ENCODE results near the gene SHROOM3. TPM values are rescaled to one million over a fixed set of nuclear protein-coding genes. Genes with fewer than 3 reads are reported as not detected.

SHROOM3 gene
- total and polyA plus RNA-seq, 2 experiments from 2014 or later = 11.3 to 73.5 TPM

- TF ChIP-seq STAT1 (IDR thresholded peaks at IDR 0.05; ENCODE audit: unreplicated experiment) (no peak), JUNB (IDR thresholded peaks at IDR 0.05; ENCODE audit: unreplicated experiment) (no peak), POLR2AphosphoS5 (IDR thresholded peaks at IDR 0.05; ENCODE audit: low read depth) (no peak), CREB1 (CRISPR knock-in tag; IDR thresholded peaks at IDR 0.05; ENCODE audit: low read depth) (no peak), ZNF114 (CRISPR knock-in tag; IDR thresholded peaks at IDR 0.05) (no peak), NANOG (IDR thresholded peaks at IDR 0.05; ENCODE audit: borderline replicate concordance) (no peak), EZH2phosphoT487 (IDR thresholded peaks at IDR 0.05; ENCODE audit: unreplicated experiment) (no peak), EZH2 (IDR thresholded peaks at IDR 0.05; ENCODE audit: low read depth, unreplicated experiment) (no peak), ZNF462 (CRISPR knock-in tag; IDR thresholded peaks at IDR 0.05) (no peak)
- no peaks in the 10 kb centered on the region for H3K9me2 ChIP-seq (ENCODE audit: insufficient read depth)
- no peak for ATAC-seq
- Mint-ChIP-seq H3K27ac (no peak overlapping the region), H3K27me3 (ENCODE audit: insufficient read depth, low read depth, poor library complexity) (peaks cover 5% of the 10 kb centered on the region), H3K4me3 (no peak overlapping the region), H3K4me1 (peaks cover 22% of the 10 kb centered on the region), H3K9me3 (peaks cover 11% of the 10 kb centered on the region), H3K36me3 (ENCODE audit: low read depth) (peaks cover 4% of the 10 kb centered on the region; the same call in 1 of the 3 replicates)
- H3K79me2 ChIP-seq (replicated peaks; ENCODE audit: insufficient read depth) = no peaks in the 10 kb centered on the region
- DNase-seq (ENCODE audit: low spot score) = no peak
- no peak overlapping the region for H3K27ac ChIP-seq (ENCODE audit: low read depth)
- H3K4me3 ChIP-seq = no peak overlapping the region
- H3K4me1 ChIP-seq (ENCODE audit: insufficient read depth) = peaks cover 21% of the 10 kb centered on the region; the same call in 1 of the 2 replicates
- no peaks in the 10 kb centered on the region for H3K27me3 ChIP-seq (ENCODE audit: insufficient read depth)
- no peaks in the 10 kb centered on the region for H3K36me3 ChIP-seq (ENCODE audit: insufficient read depth)
- no peak overlapping the region for H3K4me2 ChIP-seq
- no peak overlapping the region for H2AFZ ChIP-seq
- H3F3A ChIP-seq (replicated peaks; ENCODE audit: low read depth) = no peaks in the 10 kb centered on the region
- H4K20me1 ChIP-seq (replicated peaks; ENCODE audit: insufficient read depth) = no peaks in the 10 kb centered on the region
These were observed 116.1 kb downstream of the SHROOM3 start for GRCh38 chr4:76550966-76551780.

All from GM23338 (cell line).